Measurements from ENCODE around the gene DDAH1. TPM values are rescaled to one million over a fixed set of nuclear protein-coding genes. Genes with fewer than 3 reads are reported as not detected.

Gene DDAH1
- total and polyA plus RNA-seq, 4 donors: 13.6 to 57.2 (median 38.7) TPM

DNA sequence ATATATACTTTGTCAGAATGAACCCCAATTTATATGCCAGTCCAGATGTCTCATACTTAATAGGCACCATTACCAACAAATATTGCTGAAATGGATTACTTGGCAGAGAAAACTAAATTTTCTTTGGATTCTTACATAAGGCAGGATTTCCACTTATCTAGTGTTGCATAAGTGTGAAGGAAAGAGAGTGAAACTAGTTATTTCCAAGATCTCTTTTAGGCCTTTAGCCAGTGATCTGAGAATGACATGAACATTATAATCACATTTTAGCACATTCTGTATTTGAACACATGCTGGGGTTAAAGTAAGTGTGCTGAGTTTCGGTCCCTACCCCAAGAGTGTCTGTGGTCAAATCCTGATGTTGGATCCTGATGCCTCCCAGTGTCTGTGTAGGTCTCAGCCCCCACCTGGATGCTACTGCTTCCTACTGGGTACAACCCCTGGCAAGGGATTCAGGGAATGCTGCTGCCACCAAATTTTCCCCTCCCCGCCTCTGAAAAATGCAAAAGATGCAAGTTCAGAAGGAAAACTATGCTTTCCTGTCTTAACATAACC lies 11.2 kb downstream of the DDAH1 start:
- H3K27me3 ChIP-seq (ENCODE audit: control insufficient read depth in 3 of 3, insufficient read depth in 3 of 3, low read length in 2 of 3): no peaks in the 10 kb centered on the region
- DNase-seq: peak; percentile 25 to 88 (median 84)
- H3K9me3 ChIP-seq (ENCODE audit: control insufficient read depth in 4 of 4, insufficient read depth in 3 of 4, low read length in 3 of 4): no peaks in the 10 kb centered on the region
- H3K36me3 ChIP-seq (ENCODE audit: control insufficient read depth in 4 of 4, insufficient read depth in 4 of 4, low read length in 4 of 4): no peaks in the 10 kb centered on the region
- H3K4me3 ChIP-seq: no peak overlapping the region
- WGBS, 2 donors: 66 to 89% methylated on average over 2 of the region's 2 CpGs
- peak overlapping the region in 1 of 2 donors; percentile 42 for H3K27ac ChIP-seq (ENCODE audit: low read depth in 1 of 2, low read length in 1 of 2)
- TF ChIP-seq, protein P1, sequence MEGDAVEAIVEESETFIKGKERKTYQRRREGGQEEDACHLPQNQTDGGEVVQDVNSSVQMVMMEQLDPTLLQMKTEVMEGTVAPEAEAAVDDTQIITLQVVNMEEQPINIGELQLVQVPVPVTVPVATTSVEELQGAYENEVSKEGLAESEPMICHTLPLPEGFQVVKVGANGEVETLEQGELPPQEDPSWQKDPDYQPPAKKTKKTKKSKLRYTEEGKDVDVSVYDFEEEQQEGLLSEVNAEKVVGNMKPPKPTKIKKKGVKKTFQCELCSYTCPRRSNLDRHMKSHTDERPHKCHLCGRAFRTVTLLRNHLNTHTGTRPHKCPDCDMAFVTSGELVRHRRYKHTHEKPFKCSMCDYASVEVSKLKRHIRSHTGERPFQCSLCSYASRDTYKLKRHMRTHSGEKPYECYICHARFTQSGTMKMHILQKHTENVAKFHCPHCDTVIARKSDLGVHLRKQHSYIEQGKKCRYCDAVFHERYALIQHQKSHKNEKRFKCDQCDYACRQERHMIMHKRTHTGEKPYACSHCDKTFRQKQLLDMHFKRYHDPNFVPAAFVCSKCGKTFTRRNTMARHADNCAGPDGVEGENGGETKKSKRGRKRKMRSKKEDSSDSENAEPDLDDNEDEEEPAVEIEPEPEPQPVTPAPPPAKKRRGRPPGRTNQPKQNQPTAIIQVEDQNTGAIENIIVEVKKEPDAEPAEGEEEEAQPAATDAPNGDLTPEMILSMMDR (IDR thresholded peaks at IDR 0.05; ENCODE audit: control extremely low read depth, extremely low read depth): no peak
- H3K9ac ChIP-seq (ENCODE audit: insufficient read depth in 1 of 2, low read length in 2 of 2): no peak overlapping the region
- no peak for ATAC-seq (ENCODE audit: insufficient read depth, low FRiP score)
- peaks cover 0 to 40% (median 17%) of the 10 kb centered on the region in 5 donors for H3K4me1 ChIP-seq (ENCODE audit: control insufficient read depth in 5 of 5, insufficient read depth in 5 of 5, low read length in 5 of 5)

DNA sequence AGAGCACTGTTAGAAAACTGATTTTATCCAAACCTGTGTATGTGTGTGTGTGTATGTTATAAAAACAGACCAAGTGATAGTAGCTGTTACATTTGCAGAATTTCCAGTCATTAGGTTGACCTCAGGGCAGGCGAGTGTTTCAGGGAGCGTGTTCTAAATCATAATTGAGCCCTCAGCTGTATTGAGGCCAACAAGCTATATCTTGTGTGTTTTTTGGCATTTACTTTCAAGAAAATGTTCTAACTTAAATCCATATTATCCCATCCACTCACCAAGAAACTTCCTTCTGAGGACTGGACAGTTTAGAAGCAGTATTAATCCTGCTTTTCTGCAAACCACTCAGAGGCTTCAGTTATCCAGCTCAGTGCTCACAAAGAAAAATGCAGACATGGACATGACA lies 12.0 kb downstream of the DDAH1 start:
- Histone ChIP-seq H3K4me3 (no peak overlapping the region), H3K4me1 (ENCODE audit: control insufficient read depth in 5 of 5, insufficient read depth in 5 of 5, low read length in 5 of 5) (peaks cover 0 to 40% (median 17%) of the 10 kb centered on the region in 5 donors), H3K9ac (ENCODE audit: insufficient read depth in 1 of 2, low read length in 2 of 2) (no peak overlapping the region), H3K27me3 (ENCODE audit: control insufficient read depth in 3 of 3, insufficient read depth in 3 of 3, low read length in 2 of 3) (no peaks in the 10 kb centered on the region), H3K27ac (ENCODE audit: low read depth in 1 of 2, low read length in 1 of 2) (no peak overlapping the region), H3K36me3 (ENCODE audit: control insufficient read depth in 4 of 4, insufficient read depth in 4 of 4, low read length in 4 of 4) (no peaks in the 10 kb centered on the region), H3K9me3 (ENCODE audit: control insufficient read depth in 4 of 4, insufficient read depth in 3 of 4, low read length in 3 of 4) (no peaks in the 10 kb centered on the region)
- DNase-seq: peak in 1 of 3 donors; percentile 48
- 84 to 89% methylated on average over 2 of the region's 2 CpGs for WGBS, 2 donors
- ATAC-seq (ENCODE audit: insufficient read depth, low FRiP score): no peak
- TF ChIP-seq, protein P1 (IDR thresholded peaks at IDR 0.05; ENCODE audit: control extremely low read depth, extremely low read depth): no peak

DNA sequence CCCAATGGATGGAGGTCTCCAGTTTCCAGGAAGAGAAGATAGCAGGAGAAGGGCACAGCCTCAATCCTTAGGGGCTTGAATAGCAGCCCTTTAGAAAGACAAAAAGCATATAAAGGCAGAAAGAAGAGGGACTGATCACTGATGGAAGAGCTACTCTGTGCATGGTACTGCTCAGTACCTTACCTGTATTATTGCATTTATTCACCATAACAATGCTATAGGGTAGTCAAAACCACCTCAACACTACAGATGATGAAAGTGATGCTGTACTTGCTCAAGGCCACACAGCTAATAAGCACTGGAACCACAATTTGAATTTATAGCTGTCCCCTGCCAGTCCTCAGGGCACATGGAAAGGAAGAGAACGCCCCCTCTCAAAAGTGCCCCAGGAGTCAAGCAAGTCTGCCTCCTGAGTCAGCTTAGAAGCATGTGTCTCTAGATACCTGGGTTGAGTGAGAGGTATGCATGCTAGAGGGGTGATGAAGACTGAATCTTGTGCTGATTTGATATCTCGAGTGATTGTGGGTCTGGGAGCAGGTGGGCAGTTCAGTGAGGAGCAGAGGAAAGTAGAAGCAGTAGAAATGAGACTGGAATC lies 13.6 kb downstream of the DDAH1 start:
- ATAC-seq (ENCODE audit: insufficient read depth, low FRiP score) (no peak), DNase-seq (no peak)
- Histone ChIP-seq H3K9me3 (ENCODE audit: control insufficient read depth in 4 of 4, insufficient read depth in 3 of 4, low read length in 3 of 4) (no peaks in the 10 kb centered on the region), H3K4me3 (no peak overlapping the region), H3K4me1 (ENCODE audit: control insufficient read depth in 5 of 5, insufficient read depth in 5 of 5, low read length in 5 of 5) (peaks cover 2 to 44% (median 17%) of the 10 kb centered on the region in 5 donors), H3K36me3 (ENCODE audit: control insufficient read depth in 4 of 4, insufficient read depth in 4 of 4, low read length in 4 of 4) (no peaks in the 10 kb centered on the region), H3K27me3 (ENCODE audit: control insufficient read depth in 3 of 3, insufficient read depth in 3 of 3, low read length in 2 of 3) (no peaks in the 10 kb centered on the region), H3K9ac (ENCODE audit: insufficient read depth in 1 of 2, low read length in 2 of 2) (no peak overlapping the region), H3K27ac (ENCODE audit: low read depth in 1 of 2, low read length in 1 of 2) (no peak overlapping the region)
- 81 to 88% methylated on average over 2 of the region's 2 CpGs for WGBS, 2 donors
- TF ChIP-seq, protein P1 (IDR thresholded peaks at IDR 0.05; ENCODE audit: control extremely low read depth, extremely low read depth): no peak
